ENCODE measurements around the gene RCN2.

Gene RCN2

GRCh38 chr15:76974456-76975036, 43.0 kb downstream of the RCN2 start:
- DNase-seq, result no peak

- no peak for DNase-seq
Observed at GRCh38 chr15:76976141-76976540, 44.6 kb downstream of the RCN2 start.

- DNase-seq, result no peak
Observed at GRCh38 chr15:76976572-76977270, 45.2 kb downstream of the RCN2 start.

DNA sequence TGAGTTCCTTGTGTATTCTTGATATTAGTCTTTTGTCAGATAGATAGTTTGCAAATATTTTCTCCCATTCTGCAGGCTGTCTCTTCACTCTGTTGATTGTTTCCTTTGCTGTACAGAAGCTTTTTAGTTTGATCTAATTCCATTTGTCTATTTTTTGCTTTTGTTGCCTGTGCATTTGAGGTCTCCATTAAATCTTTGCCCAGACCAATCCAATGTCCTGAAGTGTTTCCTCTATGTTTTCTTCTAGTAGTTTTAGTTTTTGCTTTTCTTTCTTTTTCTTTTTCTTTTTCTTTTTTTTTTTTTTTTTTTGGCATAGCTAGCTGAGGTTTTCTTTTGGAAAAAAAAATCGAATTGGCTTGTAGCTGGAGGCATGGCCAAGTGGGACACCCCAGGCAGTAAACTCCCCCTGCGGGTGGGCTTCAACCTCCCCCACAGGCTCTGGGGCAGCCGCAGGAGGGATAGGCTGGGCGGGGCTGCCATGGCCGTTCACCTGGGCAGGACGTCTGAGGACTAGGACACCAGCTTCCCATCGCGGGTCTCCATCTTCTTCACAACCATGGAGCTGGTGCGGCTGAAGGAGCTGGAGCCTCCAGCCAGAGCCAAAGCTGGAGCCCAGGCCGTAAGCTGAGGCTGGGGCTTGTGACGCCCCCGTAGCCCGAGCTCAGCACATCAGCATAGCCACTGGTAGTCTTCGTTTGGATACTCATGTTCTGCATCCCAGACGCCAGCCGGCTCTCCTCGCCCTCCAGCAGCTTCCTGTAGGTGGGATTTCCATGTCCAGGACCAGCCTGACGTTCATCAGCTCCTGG, 47.2 kb downstream of the RCN2 start:
- no peak for DNase-seq

GRCh38 chr15:76979331-76979925, 47.9 kb downstream of the RCN2 start:
- no peak for DNase-seq

- no peak for DNase-seq
Observed at GRCh38 chr15:76979996-76980520, 48.5 kb downstream of the RCN2 start.

- DNase-seq, result no peak
Observed at GRCh38 chr15:76982356-76982755, 50.8 kb downstream of the RCN2 start.

GRCh38 chr15:76982756-76983155, 51.2 kb downstream of the RCN2 start:
- DNase-seq, result no peak

GRCh38 chr15:76983590-76984375, 52.2 kb downstream of the RCN2 start:
- DNase-seq, result no peak

- no peak for DNase-seq
Observed at GRCh38 chr15:76986743-76987142, 55.2 kb downstream of the RCN2 start.

- DNase-seq, result no peak
Observed at GRCh38 chr15:76987276-76987675, 55.7 kb downstream of the RCN2 start.

DNA sequence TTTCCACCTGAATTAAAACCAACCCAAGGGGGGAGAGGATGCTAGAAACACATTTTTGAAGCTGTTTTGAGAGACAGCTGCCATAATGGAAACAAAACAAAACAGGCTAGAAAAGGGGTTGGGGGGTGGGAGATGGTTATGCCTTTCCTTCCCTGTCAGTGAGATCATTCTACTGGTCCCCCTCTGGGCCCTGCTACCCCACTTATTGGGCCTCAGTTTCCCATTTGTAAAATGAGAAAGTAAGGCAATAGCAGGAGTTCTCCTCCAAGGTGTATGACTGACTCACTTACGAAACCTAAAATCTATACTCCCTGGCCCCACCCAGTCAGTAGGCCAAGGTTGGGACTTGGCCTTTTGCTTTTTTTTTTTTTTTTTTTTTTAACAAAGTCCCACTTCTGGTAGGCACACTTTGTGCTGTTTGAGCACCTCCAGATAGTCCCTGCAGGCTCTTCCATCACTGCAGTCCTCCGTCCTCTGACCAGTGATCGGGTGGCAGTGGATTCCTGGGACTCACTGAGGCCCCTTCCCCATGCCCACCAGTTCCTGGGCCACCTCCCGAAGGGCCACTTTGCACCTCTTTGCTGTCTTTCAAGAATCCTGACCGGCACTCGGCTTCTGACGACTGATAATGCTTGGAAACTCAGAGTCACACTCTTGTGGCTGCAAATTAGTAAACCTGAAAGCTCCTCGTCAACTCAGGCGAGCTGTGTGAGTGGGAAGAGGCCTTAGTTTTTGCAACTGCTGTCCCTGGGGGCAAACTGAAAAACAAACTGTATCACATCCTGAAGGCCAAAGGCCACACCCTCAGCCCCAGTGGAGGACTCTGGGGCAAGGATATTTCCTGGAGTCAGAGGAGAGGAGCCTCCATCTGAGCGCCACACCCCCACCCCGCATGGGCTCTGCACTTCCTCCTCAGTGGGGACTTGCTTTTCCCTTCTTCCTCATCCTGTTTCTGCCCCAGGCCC, 56.6 kb downstream of the RCN2 start:
- DNase-seq, result peak; percentile 76

DNA sequence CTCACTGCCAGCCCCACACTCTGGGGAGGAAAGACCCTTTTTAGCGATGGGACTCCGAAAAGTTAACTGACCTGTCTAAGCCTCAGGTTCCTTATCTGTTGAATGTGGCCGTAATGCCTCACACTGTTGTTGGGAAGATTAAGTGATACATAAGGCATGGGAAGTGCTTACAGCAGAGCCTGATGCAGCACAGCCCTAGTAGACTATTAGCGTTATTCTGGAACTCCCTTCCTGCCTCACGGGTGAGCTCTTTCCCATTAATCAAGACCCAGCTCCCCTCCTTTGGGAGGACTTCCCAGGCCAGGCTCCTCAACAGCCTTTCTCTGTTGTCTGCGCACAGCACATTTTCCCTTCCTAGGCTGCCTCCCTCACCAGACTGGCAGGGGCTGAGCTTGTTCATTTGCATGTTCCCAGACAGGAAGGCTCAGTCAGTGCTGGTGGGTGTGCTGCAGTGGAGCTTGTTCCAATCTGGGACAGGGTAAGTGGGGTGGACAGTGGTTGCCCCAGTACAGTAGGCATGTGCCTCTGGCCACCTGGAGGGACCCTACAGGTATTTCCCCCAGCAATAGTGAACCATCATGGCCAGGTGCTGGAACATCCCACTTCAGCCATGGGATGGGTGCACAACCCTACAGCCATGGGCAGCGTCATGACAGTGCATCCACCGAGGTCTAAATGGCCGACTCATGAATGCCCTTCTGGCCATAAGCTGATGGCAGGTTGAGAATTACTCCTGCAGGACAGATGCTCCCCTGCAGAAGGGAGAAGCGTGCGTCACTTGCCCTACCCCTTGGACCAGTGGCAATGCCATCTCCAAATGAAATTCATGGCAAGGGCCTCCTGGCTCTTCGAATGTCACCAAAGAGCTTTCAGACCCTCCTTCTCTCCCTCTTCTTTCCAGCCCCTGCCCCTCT, 57.6 kb downstream of the RCN2 start:
- no peak for DNase-seq

DNA sequence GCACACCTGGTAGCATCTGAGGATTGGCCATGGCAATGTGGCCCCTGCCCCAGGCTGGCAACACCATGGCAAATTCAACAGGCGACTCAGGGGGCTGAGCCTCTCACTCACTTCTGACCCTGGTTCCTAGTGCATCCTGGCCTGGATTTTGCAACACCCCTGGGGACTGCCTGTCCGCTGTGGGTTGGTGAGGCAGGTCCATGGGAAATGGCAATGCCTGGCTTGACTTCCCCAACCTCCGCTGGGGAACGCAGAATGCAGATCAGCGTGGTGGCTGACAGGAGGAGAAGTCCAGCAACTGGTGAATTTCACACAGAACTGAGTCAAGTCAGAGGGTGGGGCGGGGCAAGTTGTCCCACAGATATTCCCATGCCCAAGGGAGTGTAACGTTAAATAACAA, 59.5 kb downstream of the RCN2 start:
- no peak for DNase-seq

DNA sequence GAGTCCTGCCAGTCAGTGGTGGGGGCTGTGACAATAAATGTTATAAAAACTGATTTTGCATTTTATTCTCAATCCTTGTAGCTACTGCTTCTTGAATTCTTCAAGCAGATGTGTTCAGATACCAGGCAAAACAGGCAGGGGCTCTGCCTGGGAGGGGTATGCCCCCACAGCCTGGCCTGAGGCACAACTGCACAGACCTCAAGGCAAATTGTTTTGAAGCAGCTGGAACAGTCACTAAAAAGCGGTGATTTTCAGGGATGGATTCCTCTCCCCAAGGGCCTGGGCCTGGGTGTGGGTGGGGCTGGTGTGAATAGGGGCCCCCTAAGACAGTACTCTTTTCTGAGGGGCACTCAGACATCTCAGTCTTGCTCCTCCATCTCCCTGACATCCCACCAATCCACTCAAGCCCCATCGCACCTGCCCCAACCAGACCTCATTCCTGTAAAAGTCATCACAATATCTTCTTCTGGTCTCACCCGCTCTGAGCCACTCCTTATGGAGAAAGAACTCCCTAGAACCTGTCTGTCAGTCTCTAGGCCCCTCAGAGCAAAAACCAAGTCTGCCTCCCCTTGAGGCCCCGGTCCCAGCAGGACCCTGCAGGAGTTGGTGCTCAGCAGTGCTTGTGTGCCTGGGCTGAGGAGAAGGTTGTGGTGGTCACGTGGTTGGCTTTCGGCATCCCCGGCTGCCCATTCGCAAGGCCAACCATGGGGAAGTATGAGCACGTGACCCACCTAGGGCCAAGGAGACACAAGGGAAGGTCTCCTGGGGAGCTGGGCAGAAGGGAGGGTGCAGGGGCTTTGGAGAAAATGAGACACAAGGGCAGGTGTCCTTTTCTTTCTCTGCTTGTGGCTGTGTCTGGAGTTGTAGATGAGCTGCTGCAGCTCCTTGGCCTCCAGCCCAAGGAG, 60.4 kb downstream of the RCN2 start:
- DNase-seq, result peak; percentile 0

DNA sequence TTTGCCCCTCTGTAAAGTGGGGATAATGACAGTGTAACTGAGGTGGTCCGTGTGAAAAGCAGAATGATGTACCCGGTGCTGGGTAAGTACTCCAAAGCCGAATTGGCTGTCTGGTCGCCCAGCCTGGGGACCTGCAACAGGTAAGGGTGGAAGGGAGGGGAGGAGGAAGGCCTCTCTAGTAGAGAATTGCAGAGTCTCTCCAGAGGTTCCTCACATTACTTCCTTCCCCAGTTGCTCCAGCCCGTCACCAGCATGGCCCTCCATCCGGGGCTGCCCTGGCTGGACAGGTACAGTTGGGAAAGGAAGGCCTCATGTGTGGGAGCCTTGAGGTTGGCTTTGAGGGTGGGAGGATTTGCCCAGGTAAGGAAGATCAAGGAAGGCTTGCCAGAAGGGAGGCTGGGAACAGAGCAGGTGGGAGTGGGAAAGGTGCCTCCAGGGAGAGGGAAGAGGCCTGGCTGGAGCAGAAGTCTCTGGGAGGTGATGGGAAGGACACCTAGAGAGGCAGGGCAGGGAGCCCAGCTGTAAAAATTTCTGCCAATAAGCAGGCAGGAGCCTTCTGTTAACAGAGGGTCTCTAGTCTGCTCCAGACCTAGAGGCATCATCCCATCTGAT, 61.7 kb downstream of the RCN2 start:
- DNase-seq, result no peak

GRCh38 chr15:76994001-76994400, 62.5 kb downstream of the RCN2 start:
- DNase-seq, result peak; percentile 71

- no peak for DNase-seq
Observed at GRCh38 chr15:76994496-76994895, 62.9 kb downstream of the RCN2 start.
